Measurements from ENCODE around the gene MESP2. TPM values are rescaled to one million over a fixed set of nuclear protein-coding genes. Genes with fewer than 3 reads are reported as not detected.

MESP2 gene
- total and polyA plus RNA-seq, 2 donors from 2014 or later, result 0.24 to 0.47 TPM

DNA sequence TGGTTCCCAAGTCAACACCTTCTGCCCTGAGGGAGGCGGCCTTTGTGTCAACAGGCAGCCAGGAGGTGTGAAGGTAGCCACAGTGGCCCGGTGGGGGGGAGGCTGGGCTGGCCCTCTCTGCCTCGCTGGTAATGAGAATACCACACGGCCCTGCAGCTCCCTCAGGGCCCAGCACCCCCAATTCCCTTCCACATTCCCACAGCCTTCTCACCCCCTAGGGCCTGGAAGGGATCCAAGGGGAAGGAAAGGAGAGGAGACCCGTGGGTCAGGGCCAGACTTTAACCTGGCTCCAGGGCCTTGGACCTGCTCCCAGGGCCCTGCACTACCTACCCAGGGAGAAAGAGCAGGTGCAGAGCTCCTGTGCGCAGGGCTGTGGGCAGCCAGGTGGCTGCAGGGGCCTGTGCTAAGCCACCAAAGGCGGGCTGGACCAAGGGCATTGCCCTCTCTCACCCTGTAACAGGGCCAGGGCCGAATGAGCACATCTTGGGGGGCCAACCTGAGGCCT is 8.7 kb upstream of the MESP2 start:
- no peaks in the 10 kb centered on the region for H3K27me3 ChIP-seq (ENCODE audit: control insufficient read depth, insufficient read depth, low read length)
- intact Hi-C loops (cut with DNase I), result no loop called here
- peaks cover 0 to 17% (median 12%) of the 10 kb centered on the region in 3 donors for H3K4me1 ChIP-seq (ENCODE audit: control insufficient read depth in 2 of 3, insufficient read depth in 2 of 3, low read depth in 1 of 3, low read length in 3 of 3)
- TF ChIP-seq, protein P1, sequence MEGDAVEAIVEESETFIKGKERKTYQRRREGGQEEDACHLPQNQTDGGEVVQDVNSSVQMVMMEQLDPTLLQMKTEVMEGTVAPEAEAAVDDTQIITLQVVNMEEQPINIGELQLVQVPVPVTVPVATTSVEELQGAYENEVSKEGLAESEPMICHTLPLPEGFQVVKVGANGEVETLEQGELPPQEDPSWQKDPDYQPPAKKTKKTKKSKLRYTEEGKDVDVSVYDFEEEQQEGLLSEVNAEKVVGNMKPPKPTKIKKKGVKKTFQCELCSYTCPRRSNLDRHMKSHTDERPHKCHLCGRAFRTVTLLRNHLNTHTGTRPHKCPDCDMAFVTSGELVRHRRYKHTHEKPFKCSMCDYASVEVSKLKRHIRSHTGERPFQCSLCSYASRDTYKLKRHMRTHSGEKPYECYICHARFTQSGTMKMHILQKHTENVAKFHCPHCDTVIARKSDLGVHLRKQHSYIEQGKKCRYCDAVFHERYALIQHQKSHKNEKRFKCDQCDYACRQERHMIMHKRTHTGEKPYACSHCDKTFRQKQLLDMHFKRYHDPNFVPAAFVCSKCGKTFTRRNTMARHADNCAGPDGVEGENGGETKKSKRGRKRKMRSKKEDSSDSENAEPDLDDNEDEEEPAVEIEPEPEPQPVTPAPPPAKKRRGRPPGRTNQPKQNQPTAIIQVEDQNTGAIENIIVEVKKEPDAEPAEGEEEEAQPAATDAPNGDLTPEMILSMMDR (IDR thresholded peaks at IDR 0.05; ENCODE audit: borderline replicate concordance, extremely low read depth, insufficient read depth), result no peak
- no peaks in the 10 kb centered on the region for H3K36me3 ChIP-seq (ENCODE audit: control insufficient read depth in 2 of 3, insufficient read depth in 3 of 3, low read length in 3 of 3)
- no peaks in the 10 kb centered on the region for H3K9me3 ChIP-seq (ENCODE audit: control insufficient read depth in 2 of 3, insufficient read depth in 1 of 3, low read length in 3 of 3)
- H3K9ac ChIP-seq (ENCODE audit: low read length in 3 of 3), result no peak overlapping the region
- peak overlapping the region in 1 of 2 donors; percentile 20 for H3K27ac ChIP-seq (ENCODE audit: low read depth in 2 of 2, low read length in 2 of 2)
- H3K4me3 ChIP-seq (ENCODE audit: low read length in 3 of 3), result no peak overlapping the region
- FAIRE-seq (no peak), DNase-seq (peak in 1 of 5 donors; percentile 71)

DNA sequence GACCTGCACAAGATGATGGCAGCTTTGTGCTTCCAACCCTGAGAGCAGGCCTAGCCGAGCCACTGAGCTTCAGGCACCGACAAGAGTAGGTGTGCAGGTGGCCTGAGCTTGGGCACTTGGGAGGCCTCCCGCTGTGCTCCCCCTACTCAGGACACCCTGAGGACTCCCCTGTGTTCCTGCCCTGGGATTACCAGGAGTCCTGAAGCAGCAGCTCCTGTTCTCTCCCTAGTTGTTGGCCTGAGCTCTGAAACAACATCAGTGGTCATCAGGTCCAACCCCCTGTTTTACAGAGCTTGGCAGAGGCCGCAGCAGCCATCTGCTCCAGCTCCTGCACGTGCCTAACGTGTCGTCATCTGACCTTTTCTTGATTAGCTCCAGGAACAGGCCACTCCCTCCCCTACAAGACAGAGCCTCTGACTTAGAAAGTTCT is 8.0 kb upstream of the MESP2 start:
- peak overlapping the region in 1 of 2 donors; percentile 20 for H3K27ac ChIP-seq (ENCODE audit: low read depth in 2 of 2, low read length in 2 of 2)
- FAIRE-seq, result no peak

DNA sequence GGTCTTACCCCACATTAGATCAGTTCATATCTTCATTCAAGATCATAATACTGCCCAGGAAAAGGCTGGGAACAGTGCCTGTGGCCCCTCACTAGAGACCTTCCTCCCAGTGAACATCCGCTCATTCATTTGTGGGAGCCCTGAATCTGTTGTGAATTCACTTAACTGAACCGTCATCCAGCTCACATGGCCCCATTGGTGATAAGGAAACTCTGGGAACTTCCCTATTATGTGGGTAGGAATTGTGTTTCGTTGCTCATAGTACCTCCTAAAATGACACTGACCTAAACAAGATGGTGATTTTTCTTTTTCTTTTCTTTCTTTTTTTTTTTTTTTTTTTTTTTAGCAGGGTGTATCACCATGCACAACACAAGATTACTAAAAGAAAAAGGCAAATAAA is 6.8 kb upstream of the MESP2 start:
- Histone ChIP-seq H3K4me1 (ENCODE audit: control insufficient read depth in 2 of 3, insufficient read depth in 2 of 3, low read depth in 1 of 3, low read length in 3 of 3) (peaks cover 0 to 17% (median 12%) of the 10 kb centered on the region in 3 donors), H3K4me3 (ENCODE audit: low read length in 3 of 3) (no peak overlapping the region), H3K27ac (ENCODE audit: low read depth in 2 of 2, low read length in 2 of 2) (no peak overlapping the region), H3K9me3 (ENCODE audit: control insufficient read depth in 2 of 3, insufficient read depth in 1 of 3, low read length in 3 of 3) (no peaks in the 10 kb centered on the region), H3K27me3 (ENCODE audit: control insufficient read depth, insufficient read depth, low read length) (no peaks in the 10 kb centered on the region), H3K9ac (ENCODE audit: low read length in 3 of 3) (no peak overlapping the region), H3K36me3 (ENCODE audit: control insufficient read depth in 2 of 3, insufficient read depth in 3 of 3, low read length in 3 of 3) (no peaks in the 10 kb centered on the region)
- no peak for DNase-seq
- TF ChIP-seq, protein P1 (IDR thresholded peaks at IDR 0.05; ENCODE audit: borderline replicate concordance, extremely low read depth, insufficient read depth), result no peak
- intact Hi-C loops (cut with DNase I), result no loop called here
- no peak for FAIRE-seq

More for the DNA sequence above, 8.0 kb upstream of the MESP2 start:
- peaks cover 0 to 17% (median 12%) of the 10 kb centered on the region in 3 donors for H3K4me1 ChIP-seq (ENCODE audit: control insufficient read depth in 2 of 3, insufficient read depth in 2 of 3, low read depth in 1 of 3, low read length in 3 of 3)
- intact Hi-C loops (cut with DNase I), result no loop called here
- no peaks in the 10 kb centered on the region for H3K36me3 ChIP-seq (ENCODE audit: control insufficient read depth in 2 of 3, insufficient read depth in 3 of 3, low read length in 3 of 3)
- TF ChIP-seq, protein P1 (IDR thresholded peaks at IDR 0.05; ENCODE audit: borderline replicate concordance, extremely low read depth, insufficient read depth), result no peak
- H3K27me3 ChIP-seq (ENCODE audit: control insufficient read depth, insufficient read depth, low read length), result no peaks in the 10 kb centered on the region
- H3K9ac ChIP-seq (ENCODE audit: low read length in 3 of 3), result no peak overlapping the region
- H3K9me3 ChIP-seq (ENCODE audit: control insufficient read depth in 2 of 3, insufficient read depth in 1 of 3, low read length in 3 of 3), result no peaks in the 10 kb centered on the region
- DNase-seq, result peak in 1 of 5 donors; percentile 76
- no peak overlapping the region for H3K4me3 ChIP-seq (ENCODE audit: low read length in 3 of 3)

DNA sequence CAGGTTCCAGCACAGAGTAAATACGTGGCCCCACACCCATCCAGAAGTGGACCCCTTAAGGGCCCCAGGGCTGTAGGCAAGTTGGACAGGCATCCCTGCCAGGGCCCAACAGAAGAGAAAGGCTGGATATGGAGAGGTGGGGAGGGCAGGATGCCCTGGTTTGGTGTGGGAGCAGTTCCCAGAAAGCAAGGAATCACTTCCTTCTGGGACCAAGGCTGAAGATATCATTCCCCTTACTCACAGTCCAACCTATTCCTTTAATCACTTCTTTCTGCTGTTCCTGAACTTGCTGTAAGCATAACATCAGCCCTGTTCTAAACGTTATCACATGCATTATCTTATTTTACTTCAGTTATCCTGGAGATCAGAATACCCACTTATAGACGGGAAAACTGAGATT is 6.1 kb upstream of the MESP2 start:
- Histone ChIP-seq H3K27me3 (ENCODE audit: control insufficient read depth, insufficient read depth, low read length) (no peaks in the 10 kb centered on the region), H3K4me3 (ENCODE audit: low read length in 3 of 3) (no peak overlapping the region), H3K9me3 (ENCODE audit: control insufficient read depth in 2 of 3, insufficient read depth in 1 of 3, low read length in 3 of 3) (no peaks in the 10 kb centered on the region), H3K36me3 (ENCODE audit: control insufficient read depth in 2 of 3, insufficient read depth in 3 of 3, low read length in 3 of 3) (no peaks in the 10 kb centered on the region), H3K9ac (ENCODE audit: low read length in 3 of 3) (no peak overlapping the region), H3K4me1 (ENCODE audit: control insufficient read depth in 2 of 3, insufficient read depth in 2 of 3, low read depth in 1 of 3, low read length in 3 of 3) (peaks cover 0 to 17% (median 12%) of the 10 kb centered on the region in 3 donors), H3K27ac (ENCODE audit: low read depth in 2 of 2, low read length in 2 of 2) (no peak overlapping the region)
- TF ChIP-seq, protein P1 (IDR thresholded peaks at IDR 0.05; ENCODE audit: borderline replicate concordance, extremely low read depth, insufficient read depth), result no peak
- FAIRE-seq (no peak), DNase-seq (peak in 1 of 5 donors; percentile 14)
- intact Hi-C loops (cut with DNase I), result no loop called here
